ENCODE data around the gene IL20RA. TPM values are rescaled to one million over a fixed set of nuclear protein-coding genes. Genes with fewer than 3 reads are reported as not detected.
"Not testable (repeated sequence)": the region's sequence is repeated elsewhere in the genome, so short reads cannot be mapped to it uniquely, and the experiment has no call there.

The IL20RA gene, protein sequence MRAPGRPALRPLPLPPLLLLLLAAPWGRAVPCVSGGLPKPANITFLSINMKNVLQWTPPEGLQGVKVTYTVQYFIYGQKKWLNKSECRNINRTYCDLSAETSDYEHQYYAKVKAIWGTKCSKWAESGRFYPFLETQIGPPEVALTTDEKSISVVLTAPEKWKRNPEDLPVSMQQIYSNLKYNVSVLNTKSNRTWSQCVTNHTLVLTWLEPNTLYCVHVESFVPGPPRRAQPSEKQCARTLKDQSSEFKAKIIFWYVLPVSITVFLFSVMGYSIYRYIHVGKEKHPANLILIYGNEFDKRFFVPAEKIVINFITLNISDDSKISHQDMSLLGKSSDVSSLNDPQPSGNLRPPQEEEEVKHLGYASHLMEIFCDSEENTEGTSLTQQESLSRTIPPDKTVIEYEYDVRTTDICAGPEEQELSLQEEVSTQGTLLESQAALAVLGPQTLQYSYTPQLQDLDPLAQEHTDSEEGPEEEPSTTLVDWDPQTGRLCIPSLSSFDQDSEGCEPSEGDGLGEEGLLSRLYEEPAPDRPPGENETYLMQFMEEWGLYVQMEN
- 0.40 and 0.44 TPM in 2 replicates for total RNA-seq

DNA sequence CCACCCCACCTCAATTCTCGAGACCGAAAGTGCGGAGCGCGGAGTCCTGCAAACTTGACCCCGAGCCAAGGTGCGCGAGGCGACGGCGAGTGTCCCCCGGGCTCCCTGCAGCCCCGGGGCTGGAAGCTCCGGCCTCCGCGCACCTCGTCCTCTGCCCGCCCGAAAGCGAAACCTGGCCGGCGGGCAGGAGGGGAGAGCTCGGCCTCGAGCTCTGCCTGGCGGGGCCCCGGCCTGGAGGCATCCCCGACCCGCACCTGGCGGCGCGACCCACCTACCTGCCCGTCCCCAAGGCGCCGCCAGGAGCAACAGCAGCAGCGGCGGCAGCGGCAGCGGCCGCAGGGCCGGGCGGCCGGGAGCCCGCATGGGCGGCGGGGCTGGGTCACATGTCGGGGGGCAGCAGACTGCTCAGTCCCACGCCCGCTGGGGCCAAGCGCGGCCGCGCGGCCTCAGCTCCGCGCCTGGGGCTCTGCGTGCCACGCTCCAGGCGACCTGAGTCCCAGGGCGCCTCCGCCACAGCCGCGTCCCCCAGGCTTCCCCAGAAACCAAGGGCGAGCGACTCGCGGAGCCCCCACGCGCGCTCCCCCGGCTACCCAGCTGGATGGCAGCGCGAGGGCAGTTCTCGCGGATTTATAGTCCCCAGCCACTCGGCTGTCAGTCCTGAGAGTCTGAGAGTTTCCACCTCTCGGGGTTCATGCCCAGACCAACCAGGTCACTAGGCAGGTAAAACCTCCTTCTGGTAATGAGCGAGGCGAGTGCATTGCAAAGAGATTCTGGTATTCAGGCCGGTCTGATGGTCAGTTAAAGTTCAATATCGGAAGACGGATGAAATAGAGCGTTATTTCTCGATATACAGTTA, at the start of gene IL20RA:
IL20RA (minus strand) TSS at position 600 of the 856 bp plus-strand sequence; CDS start at position 363, 237 bp downstream.
- DNase-seq (ENCODE audit: low read depth in 2 of 2), result peak; percentile 17 to 37

DNA sequence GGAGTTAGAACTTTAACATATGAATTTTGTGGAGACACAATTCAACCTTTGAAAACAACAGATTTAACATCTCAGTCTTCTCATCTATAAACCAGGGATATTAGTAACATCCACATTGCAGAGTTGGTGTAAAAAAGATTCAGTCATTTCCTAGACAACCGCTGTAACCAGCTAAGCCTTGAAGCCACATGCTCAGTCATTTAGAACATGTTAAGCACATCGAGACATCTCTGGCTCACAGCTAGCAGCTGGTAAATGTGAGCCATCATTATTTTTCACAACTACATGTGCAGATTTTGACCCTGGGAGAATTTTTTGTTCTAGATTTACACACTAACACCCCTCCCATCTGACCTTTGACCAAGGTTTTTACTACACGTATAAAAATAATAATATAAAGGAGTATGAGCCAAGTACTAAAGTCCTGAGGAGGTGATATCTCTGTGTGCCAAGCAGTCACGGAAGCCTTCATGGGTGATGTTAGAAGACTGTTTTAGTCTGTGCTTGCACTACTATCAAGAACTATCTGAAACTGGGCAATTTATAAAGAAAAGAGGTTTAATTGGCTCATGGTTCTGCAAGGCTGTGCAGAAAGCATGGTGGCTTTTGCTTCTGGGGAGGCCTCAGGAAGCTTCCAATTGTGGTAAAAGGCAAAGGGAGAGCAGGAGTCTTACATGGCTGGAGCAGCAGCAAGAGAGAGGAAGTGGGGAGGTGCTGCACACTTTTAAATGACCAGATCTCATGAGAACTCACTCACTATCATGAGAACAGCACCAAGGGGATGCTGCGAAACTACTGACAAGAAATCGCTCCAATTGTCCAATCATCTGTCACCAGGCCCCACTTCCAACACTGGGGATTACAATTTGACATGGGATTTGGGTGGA, 48.7 kb upstream of the IL20RA start:
- no peak for DNase-seq (ENCODE audit: low read depth in 2 of 2)

DNA sequence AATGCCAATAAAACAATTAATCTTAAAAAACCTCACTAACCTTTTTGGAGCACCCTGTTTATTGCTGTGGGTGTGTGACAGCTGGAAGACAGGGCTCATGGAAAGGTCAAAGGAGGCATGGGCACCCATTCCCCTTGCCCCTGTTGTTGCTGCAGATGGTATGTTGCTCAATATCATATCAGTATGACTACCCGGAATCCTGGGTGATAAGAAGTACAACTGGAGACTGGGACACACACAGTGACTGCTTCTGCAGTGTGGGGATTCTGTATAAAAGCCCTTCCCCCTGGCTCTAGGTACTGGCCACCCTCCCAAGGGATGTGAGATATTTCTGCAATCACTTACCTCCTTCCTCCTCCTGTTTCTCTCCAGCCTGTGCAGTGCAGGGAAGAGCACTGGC, 47.3 kb upstream of the IL20RA start:
- no peak for DNase-seq (ENCODE audit: low read depth in 2 of 2)

DNA sequence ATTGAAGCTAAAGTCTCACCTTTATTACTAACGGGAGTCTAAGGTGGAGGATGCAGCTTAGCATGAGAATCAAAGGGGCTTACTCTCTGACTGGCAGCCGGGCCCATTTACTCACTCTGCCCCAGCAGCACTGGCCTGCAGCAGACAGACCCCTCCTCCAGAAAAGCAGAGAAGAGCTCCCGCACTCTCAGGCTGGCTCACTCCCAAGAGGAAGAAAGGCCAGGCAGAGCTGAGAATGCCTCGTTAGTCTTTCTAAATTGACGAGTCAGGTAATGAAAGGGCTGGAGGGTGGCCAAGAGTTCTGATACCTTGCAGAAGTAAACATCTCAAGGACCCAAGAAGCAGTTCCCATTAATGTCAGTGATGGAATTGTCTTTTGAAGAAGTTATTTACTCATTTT, 44.5 kb upstream of the IL20RA start:
- DNase-seq (ENCODE audit: low read depth in 2 of 2), result no peak

DNA sequence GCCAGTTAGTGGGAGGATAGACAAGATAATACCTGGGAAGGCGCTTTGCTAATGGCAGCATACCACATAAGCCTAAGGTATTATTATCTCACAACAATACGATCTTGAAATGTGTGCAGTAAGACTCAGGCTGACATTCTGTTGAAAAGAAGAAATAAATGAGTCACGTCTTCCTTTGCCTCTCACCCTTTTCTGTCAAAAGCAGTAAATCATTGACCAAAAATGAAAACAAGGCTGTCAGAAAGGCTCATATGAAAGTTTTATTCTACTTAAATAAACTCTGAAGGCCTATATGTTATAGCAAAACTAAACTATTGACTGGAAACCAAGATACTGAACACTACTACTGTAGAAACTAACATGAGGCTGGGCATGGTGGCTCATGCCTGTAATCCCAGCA, 43.1 kb upstream of the IL20RA start:
- DNase-seq (ENCODE audit: low read depth in 2 of 2), result no peak

DNA sequence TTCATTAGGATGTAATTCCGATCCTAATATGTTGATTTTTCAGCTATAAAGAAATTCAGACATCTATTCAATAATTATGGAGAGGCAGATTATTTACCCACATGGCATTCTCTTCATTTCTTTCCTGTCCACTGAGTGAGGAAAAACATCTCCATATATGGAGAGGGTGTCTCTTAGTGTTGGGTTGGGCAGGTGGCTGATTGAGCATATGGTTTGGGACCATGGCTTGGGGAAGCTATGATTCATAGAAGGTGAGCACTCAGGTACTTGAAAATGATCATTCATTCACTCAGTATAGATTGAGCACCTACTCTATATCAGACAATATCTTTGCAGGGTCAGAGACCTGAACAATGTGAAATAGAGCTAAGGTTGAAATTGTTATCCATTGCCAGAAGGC, 41.3 kb upstream of the IL20RA start:
- DNase-seq (ENCODE audit: low read depth in 2 of 2), result no peak

DNA sequence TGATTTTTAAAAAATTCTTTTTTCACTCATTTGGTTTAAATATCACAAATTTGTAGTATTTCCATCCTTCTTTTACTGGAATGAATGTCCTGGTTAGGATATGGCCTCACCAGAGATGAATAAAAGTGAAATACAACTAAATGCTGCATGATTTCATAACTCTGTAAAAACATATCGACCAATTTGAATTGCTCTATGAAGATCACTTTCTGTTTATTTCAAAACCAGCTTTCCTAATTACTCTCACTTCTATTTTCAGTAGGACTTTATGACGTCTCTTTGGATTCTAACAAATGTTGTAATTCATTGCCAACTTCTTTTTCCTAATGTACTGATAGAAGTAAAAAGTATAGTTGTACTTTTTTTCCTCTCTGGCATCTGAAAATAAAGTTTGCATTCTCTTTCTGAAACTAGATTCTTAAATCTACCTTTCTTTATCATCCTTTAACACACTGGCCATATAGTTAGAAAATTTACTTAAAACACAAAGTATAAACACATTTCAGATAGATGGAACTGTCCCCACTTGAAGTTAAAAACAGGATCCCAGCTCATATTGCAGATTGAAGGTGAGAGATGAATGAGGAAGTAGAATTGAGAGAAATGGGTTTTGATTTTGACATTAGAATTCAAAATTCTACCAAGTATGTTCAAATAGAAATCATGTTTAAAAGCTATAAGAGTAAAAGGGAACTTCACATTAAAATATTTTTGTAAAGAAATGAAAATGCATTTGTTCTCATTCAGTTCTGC, 40.3 kb upstream of the IL20RA start:
- no peak for DNase-seq (ENCODE audit: low read depth in 2 of 2)

DNA sequence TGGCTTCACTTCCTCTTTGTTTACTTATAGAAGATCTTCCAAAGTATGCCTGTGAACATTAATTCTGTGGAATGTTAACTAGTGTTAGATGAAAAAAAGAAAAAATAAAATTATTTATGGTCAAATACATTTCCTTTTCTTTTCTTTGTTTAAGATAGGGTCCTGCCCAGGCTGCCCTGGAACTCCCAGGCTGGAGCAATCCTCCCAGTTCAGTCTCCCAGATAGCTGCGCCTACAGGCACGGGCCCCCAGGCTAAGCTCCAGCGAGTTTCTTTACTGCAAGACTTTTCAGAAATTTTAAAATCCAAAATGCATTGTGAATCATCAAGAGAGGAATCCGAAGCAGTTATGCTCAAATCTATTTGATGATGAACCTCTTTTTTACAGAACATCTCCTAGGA, 39.3 kb upstream of the IL20RA start:
- DNase-seq (ENCODE audit: low read depth in 2 of 2), result no peak

DNA sequence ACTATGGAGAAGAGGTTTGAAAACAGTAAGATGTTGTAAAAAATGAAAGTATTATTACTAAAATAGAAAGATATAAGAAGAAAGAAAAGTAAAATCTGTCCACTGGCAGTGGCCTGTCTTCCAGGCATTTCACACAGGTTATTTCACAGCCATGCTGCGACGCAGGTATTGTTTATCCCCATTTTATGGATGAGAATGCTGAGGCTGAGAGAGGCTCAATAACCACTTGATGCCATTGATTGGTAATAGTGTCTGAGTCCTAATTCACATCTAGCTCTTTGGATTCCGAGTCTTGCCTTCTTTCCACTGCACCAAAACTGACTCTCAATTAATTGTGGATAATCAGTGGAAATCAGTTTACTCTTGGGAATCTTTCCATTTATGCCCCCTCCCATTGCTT, 37.2 kb upstream of the IL20RA start:
- DNase-seq (ENCODE audit: low read depth in 2 of 2), result no peak

DNA sequence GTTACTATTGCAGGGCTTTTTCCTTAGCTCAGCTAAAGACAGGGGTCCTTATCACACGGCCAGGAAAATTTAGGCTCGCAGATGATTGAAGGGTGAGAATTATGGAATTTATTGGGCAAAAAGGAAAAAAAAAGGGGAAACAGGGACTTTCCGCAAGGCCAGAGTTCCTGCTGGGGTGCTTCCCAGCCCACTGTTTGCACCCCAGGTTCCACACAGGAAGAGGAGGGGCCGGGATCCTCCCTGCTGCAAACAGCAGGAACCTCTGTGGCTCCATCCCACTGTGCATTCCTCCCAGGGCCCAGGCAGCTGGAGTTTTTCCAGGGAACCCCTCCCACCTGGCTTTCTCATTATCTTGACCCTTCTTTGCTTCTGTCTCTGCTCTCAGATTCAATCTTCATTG, 35.9 kb upstream of the IL20RA start:
- DNase-seq (ENCODE audit: low read depth in 2 of 2), result no peak

DNA sequence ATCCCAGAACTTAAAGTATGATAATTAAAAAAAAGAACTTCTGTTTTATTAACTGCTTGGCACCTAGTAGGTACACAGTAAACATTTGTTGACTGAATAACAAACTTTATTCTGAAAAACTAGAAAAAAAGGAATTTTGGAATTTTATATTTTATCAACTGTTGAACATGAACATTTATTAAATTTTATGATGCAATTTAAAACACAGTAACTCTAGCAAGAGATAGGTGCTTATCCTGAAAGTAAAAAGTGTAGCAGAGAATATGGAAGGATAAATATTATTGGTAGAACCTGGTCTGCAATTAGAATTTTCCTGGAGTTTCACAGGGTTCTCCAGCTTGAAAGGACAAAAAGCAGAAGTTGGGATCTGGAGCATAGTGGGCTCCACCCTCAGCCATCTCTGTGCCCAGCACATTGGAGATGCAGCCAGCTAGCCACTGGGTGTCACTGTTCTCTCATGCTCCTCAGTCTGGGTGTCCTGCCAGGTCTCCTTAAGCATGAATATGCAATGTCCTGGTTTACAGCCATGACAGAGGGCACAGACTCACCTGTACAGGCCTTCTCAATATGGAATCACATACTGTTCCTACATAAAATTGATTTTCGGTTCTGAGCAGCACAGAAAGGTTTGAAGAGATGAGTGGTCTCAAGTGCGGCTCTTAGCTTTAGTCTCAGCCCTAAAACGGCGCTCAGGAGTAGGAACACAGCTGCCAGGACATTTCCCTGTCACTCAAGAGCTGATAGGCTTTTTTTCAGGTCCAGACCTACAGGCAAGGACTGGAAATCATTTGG, 31.7 kb upstream of the IL20RA start:
- peak; percentile 66 to 74 for DNase-seq (ENCODE audit: low read depth in 2 of 2)

DNA sequence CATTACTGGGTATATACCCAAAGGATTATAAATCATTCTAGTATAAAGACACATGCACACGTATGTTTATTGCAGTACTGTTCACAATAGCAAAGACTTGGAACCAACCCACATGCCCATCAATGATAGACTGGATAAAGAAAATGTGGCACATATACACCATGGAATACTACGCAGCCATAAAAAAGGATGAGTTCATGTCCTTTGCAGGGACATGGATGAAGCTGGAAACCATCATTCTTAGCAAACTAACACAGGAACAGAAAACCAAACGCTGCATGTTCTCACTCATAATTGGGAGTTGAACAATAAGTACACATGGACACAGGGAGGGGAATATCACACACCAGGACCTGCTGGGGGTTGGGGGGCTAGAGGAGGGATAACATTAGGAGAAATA, 31.0 kb upstream of the IL20RA start:
- not testable (repeated sequence) for DNase-seq (ENCODE audit: low read depth in 2 of 2)

DNA sequence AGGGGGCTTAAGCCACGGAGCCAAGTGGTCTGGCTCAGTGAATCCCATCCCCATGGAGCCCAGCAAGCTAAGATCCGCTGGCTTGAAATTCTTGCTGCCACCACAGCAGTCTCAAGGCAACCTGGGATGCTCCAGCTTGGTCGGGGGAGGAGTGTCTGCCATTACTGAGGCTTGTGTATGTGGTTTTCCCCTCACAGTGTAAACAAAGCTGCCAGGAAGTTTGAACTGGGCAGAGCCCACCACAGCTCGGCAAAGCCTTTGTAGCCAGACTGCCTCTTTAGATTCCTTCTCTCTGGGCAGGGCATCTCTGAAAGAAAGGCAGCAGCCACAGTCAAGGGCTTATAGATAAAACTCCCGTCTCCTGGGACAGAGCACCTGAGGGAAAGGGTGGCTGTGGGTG, 25.5 kb upstream of the IL20RA start:
- DNase-seq (ENCODE audit: low read depth in 2 of 2), result no peak

DNA sequence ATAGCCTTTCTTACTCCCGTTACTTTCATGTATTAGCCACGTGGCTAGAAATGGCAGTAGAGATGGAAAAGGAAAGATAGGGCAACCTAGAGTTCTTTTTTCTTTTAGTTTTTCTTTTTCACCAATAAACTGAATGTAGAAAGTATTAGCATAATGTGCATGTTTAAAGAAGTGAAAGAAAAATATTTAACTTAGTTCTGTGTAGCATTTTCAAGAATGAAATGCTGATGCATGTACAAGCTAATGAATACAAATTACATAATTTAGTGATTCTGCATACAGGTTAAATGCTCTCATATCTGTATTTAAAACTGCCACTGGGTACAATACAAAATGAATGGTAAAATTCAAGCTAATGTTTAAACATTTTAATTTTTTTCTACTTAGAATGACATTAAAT, 22.6 kb upstream of the IL20RA start:
- DNase-seq (ENCODE audit: low read depth in 2 of 2), result no peak

DNA sequence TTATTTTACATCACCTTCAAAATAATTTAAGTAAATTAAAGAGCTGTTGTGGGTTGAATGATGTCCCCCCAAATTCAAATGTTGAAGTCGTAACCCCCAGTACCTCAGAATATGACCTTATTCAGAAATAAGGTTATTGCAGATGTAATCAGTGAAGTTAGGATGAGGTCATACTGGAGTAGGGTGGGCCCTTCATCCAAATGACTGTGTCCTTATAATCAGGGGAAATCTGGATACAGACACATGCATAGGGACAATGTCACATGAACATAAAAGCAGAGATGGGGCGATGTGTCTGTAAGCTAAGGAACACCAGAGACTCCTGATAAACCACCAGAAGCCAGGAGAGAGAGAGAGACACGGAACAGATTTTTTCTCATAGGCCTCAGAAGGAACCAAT, 13.3 kb upstream of the IL20RA start:
- DNase-seq (ENCODE audit: low read depth in 2 of 2), result no peak

DNA sequence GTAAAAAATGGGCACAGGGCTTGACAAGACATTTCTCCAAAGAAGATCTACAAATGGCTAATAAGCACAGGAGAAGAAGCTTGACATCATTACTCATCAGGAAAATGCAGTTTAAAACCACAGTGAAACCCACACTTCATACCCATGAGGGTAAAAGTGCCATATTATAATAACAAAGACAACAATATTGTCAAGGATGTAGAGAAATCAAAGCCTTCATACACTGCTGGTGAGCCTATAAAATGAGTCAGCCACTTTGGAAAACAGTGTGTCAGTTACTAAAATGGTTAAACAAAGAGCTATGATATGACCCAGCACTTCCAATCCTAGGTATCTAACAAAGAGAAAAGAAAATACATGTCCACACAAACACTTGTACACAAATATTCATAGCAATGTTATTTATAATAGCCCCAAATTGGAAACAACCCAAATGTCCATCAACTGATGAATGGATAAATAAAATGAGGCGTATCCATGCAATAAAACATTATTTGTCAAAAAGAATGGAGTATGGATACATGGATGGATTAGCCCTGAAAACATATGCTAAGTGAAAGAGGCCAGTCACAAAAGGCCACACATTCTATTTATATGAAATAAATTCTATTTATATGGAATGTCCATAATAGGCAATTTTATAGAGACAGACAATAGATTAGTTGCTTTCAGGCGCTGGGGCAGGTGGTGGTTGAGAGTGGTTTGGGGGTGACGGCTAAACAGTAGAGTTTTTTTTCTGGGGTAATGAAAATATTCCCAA, 11.5 kb upstream of the IL20RA start:
- DNase-seq (ENCODE audit: low read depth in 2 of 2), result no peak

DNA sequence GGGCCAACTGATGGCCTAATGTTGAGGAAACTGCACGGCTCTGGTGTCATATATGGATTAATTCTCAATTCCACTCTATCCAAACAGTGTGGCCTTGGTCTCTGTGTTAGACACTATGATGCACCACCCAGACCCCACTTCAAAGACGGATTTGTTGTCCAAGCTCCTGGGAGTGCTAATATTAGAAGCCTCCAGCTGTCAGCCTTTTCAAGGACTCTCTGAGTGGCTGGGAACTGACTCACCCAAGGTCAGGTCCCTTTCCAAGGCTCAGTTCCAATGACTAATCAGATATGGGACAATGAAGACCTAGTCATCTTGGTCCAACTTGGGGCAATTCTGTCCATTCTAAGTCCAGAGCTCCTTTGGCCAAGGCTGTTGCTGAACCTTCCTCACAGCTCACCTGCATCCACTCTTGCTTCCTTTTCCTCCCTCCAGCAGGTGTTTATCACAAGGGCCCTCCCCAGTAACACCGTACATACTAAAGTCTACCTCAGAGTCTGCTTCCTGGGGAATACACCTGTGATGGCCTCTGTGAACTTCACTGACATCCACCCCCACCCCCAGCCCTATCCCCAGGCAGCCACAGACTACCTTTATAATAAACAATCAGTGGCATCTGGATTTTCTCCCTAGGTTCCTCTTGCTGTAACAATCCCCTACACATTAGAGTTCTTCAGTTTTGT, 7.2 kb upstream of the IL20RA start:
- DNase-seq (ENCODE audit: low read depth in 2 of 2), result no peak

DNA sequence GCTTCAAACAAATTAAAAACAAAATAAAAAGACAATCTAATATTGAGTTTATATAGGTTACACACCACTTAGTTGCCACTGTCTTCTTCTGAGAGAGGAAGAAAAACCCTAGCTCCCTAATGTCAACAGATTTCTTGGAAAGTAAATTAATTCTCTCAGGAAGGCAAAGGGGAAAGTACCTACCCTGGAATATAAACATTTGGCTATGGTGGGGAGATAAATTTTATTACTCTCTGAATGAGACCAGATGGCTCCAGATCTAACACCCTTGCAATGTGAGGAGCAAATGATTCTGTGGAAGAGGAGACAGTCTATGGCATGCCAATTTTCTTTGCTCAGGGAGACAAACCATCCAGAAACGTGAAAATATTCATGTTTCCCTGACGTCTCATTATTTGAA, 4.3 kb upstream of the IL20RA start:
- no peak for DNase-seq (ENCODE audit: low read depth in 2 of 2)
